ENCODE data around the gene FGF22.

- TF ChIP-seq TAF1 (IDR thresholded peaks at IDR 0.05; ENCODE audit: low read depth) (no peak), CEBPB (IDR thresholded peaks at IDR 0.05) (no peak), REST (IDR thresholded peaks at IDR 0.05; ENCODE audit: low read depth) (no peak), NFIC (IDR thresholded peaks at IDR 0.05) (no peak), USF1 (IDR thresholded peaks at IDR 0.05) (no peak), EGR1 (IDR thresholded peaks at IDR 0.05) (no peak)
Observed at GRCh38 chr19:617551-618246, 22.0 kb upstream of the FGF22 start.
